Measurements from ENCODE around the gene IGF1R.
"Not testable (repeated sequence)": the region's sequence is repeated elsewhere in the genome, so short reads cannot be mapped to it uniquely, and the experiment has no call there.

IGF1R gene

GRCh38 chr15:99002226-99002625 is 353.9 kb downstream of the IGF1R start:
- DNase-seq (ENCODE audit: low read depth), result no peak

DNA sequence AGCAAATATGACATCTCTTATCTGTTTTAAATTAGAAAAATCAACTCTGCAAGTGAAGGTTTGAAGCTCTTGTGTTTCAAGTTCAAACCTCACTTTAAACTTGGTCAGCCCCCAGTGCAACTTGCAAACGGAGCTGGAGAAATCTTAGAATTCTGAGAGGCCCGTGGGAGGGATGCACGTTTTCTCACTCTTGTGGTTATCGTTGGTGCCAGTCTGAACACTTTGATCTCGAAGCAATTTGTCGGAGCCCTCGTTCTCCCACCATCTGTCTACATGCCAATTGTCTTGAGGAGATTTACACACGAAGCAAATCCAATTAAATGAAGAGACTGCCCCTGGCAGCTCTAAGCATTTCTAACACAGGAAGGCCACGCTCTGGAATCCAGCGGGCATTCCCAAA is 355.0 kb downstream of the IGF1R start:
- not testable (repeated sequence) for DNase-seq (ENCODE audit: low read depth)

DNA sequence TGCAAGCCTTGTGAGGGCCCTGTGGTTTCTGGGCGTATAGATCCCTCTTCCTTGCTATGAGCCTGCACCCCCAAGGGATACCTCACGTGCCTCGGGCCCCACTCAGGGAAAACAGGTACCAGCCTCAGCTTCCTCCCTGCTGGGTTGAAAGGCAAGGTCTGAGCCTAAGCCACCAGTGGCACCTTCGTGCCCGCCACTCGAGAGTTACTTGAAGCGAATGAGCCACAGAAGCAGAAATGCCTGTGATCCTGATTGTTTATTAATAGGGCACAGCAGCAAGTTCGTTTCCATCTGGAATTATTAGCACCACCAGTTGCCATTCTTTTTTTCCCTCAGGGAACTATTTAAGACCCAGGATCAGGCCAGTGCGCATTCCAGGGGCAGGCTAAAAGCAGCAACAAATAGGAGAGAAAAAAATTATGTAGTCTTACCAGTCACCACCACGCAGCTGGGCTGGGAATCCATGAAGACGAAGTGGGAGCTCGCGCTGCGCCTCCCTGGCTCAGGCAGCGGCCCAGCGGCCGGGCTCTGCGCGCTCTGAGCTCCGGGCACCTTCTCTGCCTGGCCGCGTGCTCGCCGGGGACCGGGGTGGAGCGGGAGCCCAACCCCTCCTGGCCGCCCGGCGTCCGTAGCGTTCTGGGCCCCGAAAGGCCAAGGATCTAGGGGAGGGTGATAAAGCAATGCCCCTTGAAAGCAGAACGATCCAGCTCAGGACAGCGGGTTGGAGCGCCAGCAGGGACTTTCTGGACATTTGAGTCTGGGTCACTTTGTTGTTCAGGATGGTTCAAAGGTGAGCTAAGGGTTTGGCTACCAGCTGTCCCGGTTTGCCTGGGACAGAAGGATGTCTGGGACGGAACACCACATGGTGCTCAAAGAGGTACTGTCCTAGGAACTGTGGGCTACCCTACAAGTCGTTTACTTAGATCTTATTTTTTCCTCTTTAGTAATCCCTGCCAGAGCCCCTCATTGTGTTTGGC is 356.9 kb downstream of the IGF1R start:
- not testable (repeated sequence) for DNase-seq (ENCODE audit: low read depth)

GRCh38 chr15:99006146-99006545 is 357.8 kb downstream of the IGF1R start:
- DNase-seq (ENCODE audit: low read depth), result no peak

GRCh38 chr15:99006904-99007495 is 358.7 kb downstream of the IGF1R start:
- no peak for DNase-seq (ENCODE audit: low read depth)

DNA sequence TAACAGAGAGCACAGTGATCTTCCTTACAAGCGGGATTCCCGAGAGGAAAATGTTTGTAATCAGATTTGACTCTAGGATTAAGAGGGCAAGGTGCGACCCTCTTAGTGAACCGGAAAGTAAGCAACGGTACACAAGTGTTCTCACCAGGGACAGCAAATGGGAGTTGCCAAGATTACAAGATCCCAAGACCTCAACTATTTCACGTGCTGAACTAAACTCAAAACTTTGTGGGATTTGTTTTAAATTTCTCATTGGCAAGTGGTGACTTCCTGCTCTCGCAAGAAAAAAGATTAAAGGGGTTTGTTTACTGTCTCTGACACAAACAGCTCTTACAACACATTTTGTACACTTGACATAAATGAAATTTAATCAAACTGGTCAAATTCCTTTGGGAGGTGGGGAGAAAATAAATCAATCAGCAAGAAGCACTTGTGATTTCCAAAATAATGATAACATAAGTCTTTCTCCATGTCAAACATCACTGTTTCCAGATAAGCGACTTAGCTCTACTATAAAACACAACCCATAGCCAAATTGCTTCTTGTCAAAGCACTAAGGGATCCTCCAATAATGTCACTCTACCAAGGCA is 361.5 kb downstream of the IGF1R start:
- no peak for DNase-seq (ENCODE audit: low read depth)

DNA sequence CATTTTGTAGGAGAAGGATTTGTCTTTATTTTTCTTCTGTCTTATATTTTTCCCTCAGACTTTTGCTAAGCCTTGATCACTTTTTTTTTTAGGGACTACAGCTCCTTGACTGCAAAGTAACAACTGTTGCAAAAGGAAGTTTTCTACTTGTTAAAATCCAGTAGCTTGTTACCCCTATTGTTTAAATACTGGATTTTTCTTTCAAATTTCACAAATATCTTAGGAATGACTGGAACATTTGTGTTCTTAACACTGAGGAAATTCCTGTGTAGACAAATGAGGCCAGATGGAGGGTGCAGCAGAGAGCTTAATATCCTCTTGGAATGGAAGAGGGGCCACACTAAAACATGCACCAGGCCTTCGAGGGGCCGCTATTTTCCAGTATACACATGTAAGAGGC is 362.4 kb downstream of the IGF1R start:
- DNase-seq (ENCODE audit: low read depth), result no peak
